ENCODE results near the gene CTLA4.

Gene CTLA4

GRCh38 chr2:203893401-203893800 is 25.8 kb downstream of the CTLA4 start:
- peak in 1 of 2 experiments; percentile 73 for DNase-seq

GRCh38 chr2:203893840-203894239 is 26.3 kb downstream of the CTLA4 start:
- no peak for DNase-seq

- no peak for DNase-seq
These were observed 26.7 kb downstream of the CTLA4 start for GRCh38 chr2:203894262-203894661.

DNA sequence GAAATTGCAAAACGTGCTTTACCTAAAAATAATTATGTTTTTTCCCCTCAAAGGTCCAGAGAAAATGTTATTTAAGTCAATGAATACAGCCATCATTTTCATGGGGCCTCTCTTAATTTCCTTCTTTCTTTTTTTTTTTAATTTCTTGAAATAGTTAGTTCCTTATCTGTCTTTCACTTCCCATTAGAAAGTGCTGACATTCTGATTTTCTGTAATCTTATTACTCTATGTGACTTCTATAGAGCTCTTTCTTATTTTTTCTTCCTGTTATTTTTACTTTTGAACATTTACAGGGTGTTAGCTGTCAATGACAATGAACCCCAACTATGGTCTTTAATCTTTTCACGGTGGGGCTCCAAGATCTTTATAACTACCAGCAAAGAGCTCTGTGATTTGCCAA is 30.0 kb downstream of the CTLA4 start:
- no peak for DNase-seq

- DNase-seq, result no peak
These were observed 31.1 kb downstream of the CTLA4 start for GRCh38 chr2:203898657-203899056.

- DNase-seq, result no peak
These were observed 32.7 kb downstream of the CTLA4 start for GRCh38 chr2:203900253-203900652.

DNA sequence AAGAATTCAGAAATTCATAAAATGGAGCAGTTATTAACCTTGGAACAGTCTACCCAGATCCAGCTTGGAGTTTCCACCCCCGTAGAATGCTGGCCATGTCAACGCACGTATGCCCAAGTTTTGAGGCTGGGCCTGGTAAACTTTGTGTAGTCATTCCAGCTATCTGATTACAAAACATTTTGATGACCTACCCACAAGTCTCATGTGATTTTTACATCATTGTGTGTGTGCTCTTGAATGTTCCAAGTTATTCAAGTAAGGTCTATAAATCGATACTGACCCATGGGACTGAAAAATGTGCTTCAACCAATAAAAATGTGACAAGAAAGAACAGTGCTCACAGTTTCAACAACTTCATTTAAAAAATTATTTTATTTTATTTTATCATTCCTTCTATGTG is 36.5 kb downstream of the CTLA4 start:
- DNase-seq, result no peak

DNA sequence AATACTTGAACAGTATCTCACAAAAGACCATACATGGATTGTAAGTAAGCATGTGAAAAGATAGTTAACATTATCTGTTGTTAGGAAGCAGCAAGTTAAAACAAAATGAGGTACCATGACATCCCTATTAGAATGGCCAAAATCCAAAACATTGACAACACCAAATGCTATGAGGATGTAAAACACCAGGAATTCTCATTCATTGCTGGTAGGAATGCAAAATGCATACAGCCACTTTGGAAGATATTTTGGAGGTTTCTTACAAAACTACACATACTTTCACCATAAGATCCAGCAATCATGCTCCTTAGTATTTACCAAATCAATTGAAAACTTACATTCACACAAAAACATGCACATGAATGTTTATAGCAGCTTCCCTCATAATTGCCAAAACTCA is 38.1 kb downstream of the CTLA4 start:
- DNase-seq, result no peak

GRCh38 chr2:203908066-203908796 is 40.7 kb downstream of the CTLA4 start:
- DNase-seq, result no peak

GRCh38 chr2:203908797-203909185 is 41.2 kb downstream of the CTLA4 start:
- DNase-seq, result no peak

GRCh38 chr2:203909261-203909967 is 41.8 kb downstream of the CTLA4 start:
- DNase-seq, result peak; percentile 14 to 29

DNA sequence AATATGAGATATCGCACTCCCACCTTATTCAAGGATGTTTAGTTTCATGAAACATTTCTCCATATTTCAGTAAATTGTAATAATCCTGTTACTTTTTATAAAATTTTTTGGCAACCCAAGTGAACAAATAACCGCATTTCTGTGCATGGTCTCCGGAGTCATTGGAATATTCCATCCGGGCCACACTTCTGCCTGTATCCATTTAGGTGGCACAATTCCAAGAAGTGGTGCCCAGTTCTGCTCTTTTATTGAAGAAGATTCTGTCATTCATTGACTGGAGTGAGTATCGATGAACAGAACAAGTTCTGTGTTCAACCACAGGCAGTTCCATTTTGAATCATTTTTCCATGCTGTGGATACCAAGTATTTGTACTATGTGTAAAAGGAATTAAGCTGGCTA is 42.4 kb downstream of the CTLA4 start:
- DNase-seq, result no peak

- peak in 1 of 2 experiments; percentile 3 for DNase-seq
These were observed 46.4 kb downstream of the CTLA4 start for GRCh38 chr2:203913947-203914346.

GRCh38 chr2:203914546-203915182 is 47.1 kb downstream of the CTLA4 start:
- no peak for DNase-seq

DNA sequence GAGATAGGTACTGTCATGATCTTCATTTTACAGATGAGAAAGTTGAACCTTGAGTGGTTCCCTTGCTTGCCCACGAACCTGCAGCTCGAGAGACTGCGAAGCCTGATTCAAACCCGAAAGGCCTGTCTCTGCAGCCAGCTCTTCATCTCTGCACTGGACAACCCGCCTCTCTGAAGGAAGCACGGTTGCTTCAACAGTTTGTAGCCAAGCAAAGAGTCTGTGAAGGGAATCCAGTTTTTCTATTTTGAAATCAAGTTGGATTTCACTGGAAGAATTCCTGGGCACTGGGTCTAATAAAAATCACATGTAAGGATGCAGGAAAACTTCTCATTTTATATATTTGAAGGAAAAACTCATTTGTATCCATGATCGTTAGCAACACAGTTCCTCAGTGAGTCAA is 47.7 kb downstream of the CTLA4 start:
- no peak for DNase-seq

DNA sequence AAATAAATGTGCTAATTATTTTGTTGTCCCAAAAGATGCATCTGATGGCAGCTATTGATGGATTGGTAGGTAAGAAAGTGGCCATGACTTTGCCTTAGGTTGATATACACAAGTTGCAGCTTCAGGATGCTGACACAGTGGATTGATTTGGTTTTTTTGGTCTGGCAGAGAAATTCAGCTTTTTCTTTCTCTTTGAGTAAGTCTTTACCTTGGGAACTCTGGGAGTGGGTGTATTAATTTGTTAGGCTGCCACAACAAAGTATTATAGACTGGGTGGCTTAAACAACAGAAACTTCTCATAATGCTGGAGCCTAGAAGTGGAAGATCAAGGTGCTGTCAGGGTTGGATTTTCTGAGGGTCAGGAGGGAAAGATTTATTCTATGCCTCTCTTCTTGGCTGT is 49.2 kb downstream of the CTLA4 start:
- no peak for DNase-seq

DNA sequence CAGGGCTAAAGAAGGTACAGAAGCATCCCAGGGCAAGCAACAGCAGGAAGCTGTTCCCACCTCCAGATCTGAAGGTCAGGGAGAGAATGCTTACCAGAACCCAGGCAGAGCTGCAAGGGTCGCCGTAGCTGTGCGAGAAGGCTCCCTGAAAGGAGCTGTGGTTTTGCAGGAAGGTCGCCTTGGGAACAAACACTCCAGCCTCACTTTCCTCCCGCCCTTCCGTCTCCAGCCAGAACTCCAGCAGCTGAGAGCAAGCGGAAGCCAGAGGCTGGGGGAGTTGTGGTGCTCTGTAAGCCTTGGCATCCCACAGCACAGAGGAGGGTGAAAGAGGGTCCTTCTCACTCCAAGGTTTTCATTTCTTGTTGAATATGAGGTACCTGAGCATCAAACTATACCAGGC is 50.7 kb downstream of the CTLA4 start:
- no peak for DNase-seq

- no peak for DNase-seq
These were observed 51.3 kb downstream of the CTLA4 start for GRCh38 chr2:203918839-203919238.

All from NCI-H524 (cell line).